H1 (cell line): ENCODE results near the gene SH3YL1. TPM values are rescaled to one million over a fixed set of nuclear protein-coding genes. Genes with fewer than 3 reads are reported as not detected.

Experiments used
- CTCF ChIA-PET: fragments of 300-600 bp; sonication (Branson Sonifier 250); formaldehyde crosslinking; loops from one replicate; lab custom pipeline; 2021; ENCODE audit not compliant: partially characterized antibody; lab: Charles Lee
- POLR2A ChIA-PET: fragments of 300-600 bp; sonication (Branson Sonifier 250); formaldehyde crosslinking; loops from one replicate; lab custom pipeline; 2021; ENCODE audit warnings: inconsistent platforms; ENCODE audit not compliant: partially characterized antibody; lab: Charles Lee
- DNase-seq, 2 experiments: peaks; one replicate each; pipeline versions ENCODE4 v3.0.0 to v3.0.0-alpha.2; 2010 to 2022; ENCODE audit warnings: low spot score in 2 of 2, low read depth in 1 of 2, mixed read lengths in 1 of 2
- FAIRE-seq: peaks from 2 replicates; lab custom pipeline; 2011; peaks lifted over from hg19 to GRCh38; lab: Jason Lieb, UNC
- H2AFZ ChIP-seq: 2 replicates; pipeline ENCODE4 v1.8.1; 2012; ENCODE audit warnings: low read length, inconsistent platforms
- H2AK5ac ChIP-seq: 2 replicates; pipeline ENCODE4 v1.6.1; 2013; ENCODE audit warnings: low read depth, low read length
- H2BK120ac ChIP-seq: replicated peaks from 2 replicates; pipeline ENCODE3; 2013; ENCODE audit warnings: low read depth, low read length, inconsistent platforms
- H2BK12ac ChIP-seq: 2 replicates; pipeline ENCODE4 v1.6.1; 2013; ENCODE audit warnings: low read depth, low read length
- H2BK15ac ChIP-seq: 2 replicates; pipeline ENCODE4 v1.6.1; 2013; ENCODE audit warnings: low read length
- H2BK20ac ChIP-seq: 2 replicates; pipeline ENCODE4 v1.6.1; 2013; ENCODE audit warnings: low read length
- H2BK5ac ChIP-seq: 2 replicates; pipeline ENCODE4 v1.6.1; 2013; ENCODE audit warnings: low read depth, low read length
- H3K14ac ChIP-seq: 2 replicates; pipeline ENCODE4 v1.6.1; 2013; ENCODE audit warnings: inconsistent platforms; ENCODE audit not compliant: insufficient read length
- H3K18ac ChIP-seq: 2 replicates; pipeline ENCODE4 v1.6.1; 2013; ENCODE audit warnings: low read length; ENCODE audit errors: extremely low read depth
- H3K23ac ChIP-seq: 2 replicates; pipeline ENCODE4 v1.6.1; 2013; ENCODE audit warnings: inconsistent platforms; ENCODE audit not compliant: insufficient read length
- H3K23me2 ChIP-seq: 2 replicates; pipeline ENCODE4 v1.6.1; 2013; ENCODE audit warnings: low read depth, low read length
- H3K27ac ChIP-seq: 2 replicates; pipeline ENCODE4 v1.6.1; 2011; ENCODE audit warnings: low read depth, low read length, inconsistent platforms
- H3K27me3 ChIP-seq, 4 experiments: replicated peaks in 1 of 4; 1 replicate in 1 of 4; 2 replicates in 3 of 4; pipeline versions ENCODE4 v1.6.1 to v1.8.1; 2011 to 2013; ENCODE audit warnings: low read length in 3 of 4, mild to moderate bottlenecking in 3 of 4, inconsistent platforms in 2 of 4, mixed read lengths in 2 of 4, moderate library complexity in 1 of 4; ENCODE audit not compliant: control insufficient read depth in 3 of 4, insufficient read depth in 3 of 4; ENCODE audit errors: extremely low read depth in 1 of 4
- H3K36me3 ChIP-seq, 4 experiments: 2 replicates each; pipeline versions ENCODE4 v1.6.1 to v1.8.1; 2011 to 2013; ENCODE audit warnings: mild to moderate bottlenecking in 4 of 4, low read length in 3 of 4, moderate library complexity in 2 of 4, control low read depth in 1 of 4, inconsistent platforms in 1 of 4; ENCODE audit not compliant: insufficient read depth in 4 of 4, control insufficient read depth in 2 of 4
- H3K4ac ChIP-seq: replicated peaks from 2 replicates; pipeline ENCODE3; 2013; ENCODE audit warnings: low read length, low read depth, mixed read lengths, inconsistent platforms; ENCODE audit not compliant: insufficient read length
- H3K4me1 ChIP-seq, 4 experiments: replicated peaks in 1 of 4; 1 replicate in 1 of 4; 2 replicates in 3 of 4; pipeline versions ENCODE4 v1.6.1 to v1.8.1; 2011 to 2013; ENCODE audit warnings: low read length in 3 of 4, inconsistent platforms in 2 of 4, mixed read lengths in 1 of 4; ENCODE audit not compliant: insufficient read depth in 4 of 4, control insufficient read depth in 3 of 4
- H3K4me2 ChIP-seq, 2 experiments: 2 replicates each; pipeline versions ENCODE4 v1.6.1 to v1.8.1; 2011 to 2013; ENCODE audit warnings: low read depth in 2 of 2, low read length in 2 of 2, control low read depth in 1 of 2, inconsistent platforms in 1 of 2, mild to moderate bottlenecking in 1 of 2; ENCODE audit not compliant: insufficient read depth in 1 of 2
- H3K4me3 ChIP-seq, 4 experiments: fragments of 200-600, 300-600 bp in 1 of 4; sonication (generic), shearing (Covaris generic), sonication (Bioruptor Twin) in 1 of 4; 2 replicates each; pipeline versions ENCODE4 v1.5.1 to v1.8.1; 2011 to 2016; ENCODE audit warnings: low read length in 4 of 4, low read depth in 3 of 4, control low read depth in 2 of 4, inconsistent platforms in 2 of 4, mild to moderate bottlenecking in 2 of 4, mixed read lengths in 1 of 4, moderate library complexity in 1 of 4; ENCODE audit not compliant: insufficient read depth in 2 of 4; ENCODE audit errors: extremely low read depth in 1 of 4
- H3K56ac ChIP-seq: replicated peaks from 2 replicates; pipeline ENCODE3; 2013; ENCODE audit warnings: low read depth, mild to moderate bottlenecking, mixed read lengths, low read length, inconsistent platforms; ENCODE audit not compliant: insufficient read length
- H3K79me1 ChIP-seq: 2 replicates; pipeline ENCODE4 v1.6.1; 2013; ENCODE audit warnings: low read depth, low read length, control low read depth
- H3K79me2 ChIP-seq, 2 experiments: 2 replicates each; pipeline versions ENCODE4 v1.6.1 to v1.8.1; 2012 to 2013; ENCODE audit warnings: low read length in 2 of 2, mild to moderate bottlenecking in 2 of 2, inconsistent platforms in 1 of 2; ENCODE audit not compliant: insufficient read depth in 2 of 2, control insufficient read depth in 1 of 2
- H3K9ac ChIP-seq, 4 experiments: replicated peaks in 1 of 4; 1 replicate in 1 of 4; 2 replicates in 3 of 4; pipeline versions ENCODE4 v1.6.1 to v1.8.1; 2011 to 2013; ENCODE audit warnings: low read depth in 3 of 4, low read length in 3 of 4, control low read depth in 2 of 4, mild to moderate bottlenecking in 2 of 4, moderate library complexity in 2 of 4, inconsistent platforms in 1 of 4; ENCODE audit errors: extremely low read depth in 1 of 4
- H3K9me3 ChIP-seq, 2 experiments: 2 replicates each; pipeline versions ENCODE4 v1.6.1 to v1.8.1; 2012 to 2013; ENCODE audit warnings: mild to moderate bottlenecking in 2 of 2, moderate library complexity in 2 of 2, control low read depth in 1 of 2, inconsistent platforms in 1 of 2, low read depth in 1 of 2, low read length in 1 of 2, mixed read lengths in 1 of 2; ENCODE audit not compliant: insufficient read depth in 2 of 2
- H4K20me1 ChIP-seq, 2 experiments: replicated peaks in 1 of 2; 2 replicates each; pipeline versions ENCODE3 to v1.8.1; 2011 to 2013; ENCODE audit warnings: inconsistent platforms in 2 of 2, low read length in 2 of 2, mild to moderate bottlenecking in 1 of 2; ENCODE audit not compliant: insufficient read depth in 2 of 2, control insufficient read depth in 1 of 2
- H4K5ac ChIP-seq: 2 replicates; pipeline ENCODE4 v1.6.1; 2013; ENCODE audit warnings: low read length, low read depth, mixed read lengths, inconsistent platforms; ENCODE audit not compliant: insufficient read length
- H4K8ac ChIP-seq: 2 replicates; pipeline ENCODE4 v1.8.0; 2013; ENCODE audit warnings: mild to moderate bottlenecking, moderate library complexity, low read length, inconsistent platforms; ENCODE audit not compliant: insufficient read depth; ENCODE audit errors: extremely low read depth
- H4K91ac ChIP-seq: replicated peaks from 2 replicates; pipeline ENCODE3; 2013; ENCODE audit warnings: low read length, mixed read lengths, inconsistent platforms; ENCODE audit not compliant: insufficient read length
- JUN ChIP-seq: IDR thresholded peaks from 2 replicates; pipeline ENCODE4 v1.6.1; 2011; ENCODE audit warnings: low read depth, mild to moderate bottlenecking, improper control_type of control experiment, low read length
- WGBS, 2 experiments: shearing (Covaris generic) in 1 of 2; methylation state at CpG; one replicate each; pipeline versions ENCODE4 v1.1.6 to v1.1.7; 2013 to 2015; ENCODE audit warnings: low lambda C conversion rate in 2 of 2, mixed read lengths in 2 of 2, inconsistent platforms in 1 of 2, low coverage in 1 of 2, missing lambda C conversion rate in 1 of 2; ENCODE audit not compliant: insufficient replicate concordance in 2 of 2, insufficient coverage in 1 of 2, insufficient read length in 1 of 2; ENCODE audit errors: extremely low coverage in 1 of 2, missing lambda C conversion rate in 1 of 2; 5-methylcytosine and 5-hydroxymethylcytosine counted together
- polyA plus RNA-seq, 7 experiments: library from polyadenylated mRNA; depleted of rRNA in 3 of 7; stranded (reverse) in 5 of 7; unstranded in 2 of 7; fragments of >200 nt in 5 of 7; fragments of 200-250 nt in 2 of 7; gene quantifications; 1 replicate in 5 of 7; 2 replicates in 1 of 7; 4 replicates in 1 of 7; pipeline versions ENCODE4 v1.2.1 to v1.2.3, GENCODE V29; 2011 to 2013; ENCODE audit warnings: missing spikeins in 2 of 7, mixed read lengths in 2 of 7
- total RNA-seq: library from RNA; stranded (reverse); fragmentation: NEBNext Ultra II Directional; extraction: Animal tissue kit (Norgen Biotek cat#: 25700); gene quantifications from 2 replicates; pipeline ENCODE4 v1.2.1, GENCODE V29; 2021

The SH3YL1 gene
- total and polyA plus RNA-seq, 2 of the 8 experiments (the other 6 are each of a cell fraction or from before 2014, with no cell fraction given), result 13.6 to 37.2 TPM

DNA sequence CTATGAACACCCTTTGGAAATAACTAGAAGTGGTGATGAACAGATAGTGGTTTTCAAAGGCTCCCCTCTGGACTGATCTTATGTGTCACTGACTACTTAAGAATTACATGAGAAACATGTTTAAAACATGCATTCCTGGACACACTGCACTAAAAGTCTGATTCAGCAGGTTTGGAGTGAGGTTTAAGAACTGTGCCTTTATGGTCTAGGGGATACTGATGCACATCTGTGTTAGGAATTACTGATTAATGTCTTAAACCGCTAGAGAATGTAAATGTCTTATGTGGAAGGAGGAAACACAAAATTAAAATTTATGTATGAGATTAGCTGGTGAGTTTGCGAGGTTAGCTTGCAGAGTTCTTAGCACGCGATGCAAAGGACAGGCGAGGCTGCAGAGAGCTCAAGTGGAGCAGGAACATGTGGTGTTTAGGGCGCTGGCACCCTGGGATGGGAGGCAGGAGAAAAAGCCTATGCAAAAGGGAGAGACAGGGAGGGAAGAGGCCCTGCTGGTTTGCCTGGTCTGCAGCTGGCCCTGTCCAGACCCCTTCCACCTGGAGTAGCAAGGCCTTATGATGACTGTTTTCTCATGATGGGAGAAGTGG, 11.7 kb downstream of the SH3YL1 start:
- ChIA-PET CTCF (interaction anchor here (0.8 to 6.6 kb wide), 5 partner anchors 9 to 232 kb away, joined by 3 to 38 read pairs (median 3); no protein-coding TSS in a partner anchor), POLR2A (no interaction called here)
- no peak overlapping the region for H3K18ac ChIP-seq
- H4K91ac ChIP-seq, result no peak overlapping the region
- H2BK20ac ChIP-seq, result no peak overlapping the region
- peaks cover 0 to 6% (median 0%) of the 10 kb centered on the region in 4 experiments; a peak in 1 of 8 replicates for H3K36me3 ChIP-seq
- H2BK15ac ChIP-seq, result no peak overlapping the region
- no peak overlapping the region for H3K4me3 ChIP-seq
- no peak overlapping the region for H2BK120ac ChIP-seq
- 92% methylated on average over 6 of the region's 6 CpGs; no CpG with 5 or more reads in 1 of the 2 experiments for WGBS, 2 experiments
- H3K14ac ChIP-seq, result no peak overlapping the region
- H2AFZ ChIP-seq, result no peak overlapping the region
- H4K20me1 ChIP-seq, result peaks cover 0 to 2% of the 10 kb centered on the region in 2 experiments
- no peak overlapping the region for H4K5ac ChIP-seq
- H3K9me3 ChIP-seq, result no peaks in the 10 kb centered on the region; a peak in 2 of 4 replicates
- H3K27ac ChIP-seq, result no peak overlapping the region
- H3K23me2 ChIP-seq, result no peaks in the 10 kb centered on the region
- no peaks in the 10 kb centered on the region for H3K27me3 ChIP-seq
- H3K4me2 ChIP-seq, result no peak overlapping the region
- no peak overlapping the region for H3K4ac ChIP-seq
- no peak overlapping the region for H3K9ac ChIP-seq
- H3K79me1 ChIP-seq, result no peaks in the 10 kb centered on the region
- H3K4me1 ChIP-seq, result no peaks in the 10 kb centered on the region
- H3K23ac ChIP-seq, result no peak overlapping the region
- no peak overlapping the region for H4K8ac ChIP-seq
- H2BK12ac ChIP-seq, result no peak overlapping the region
- DNase-seq (no peak), FAIRE-seq (no peak)
- H3K56ac ChIP-seq, result no peak overlapping the region
- no peak overlapping the region for H2AK5ac ChIP-seq
- H2BK5ac ChIP-seq, result no peak overlapping the region
- no peaks in the 10 kb centered on the region for H3K79me2 ChIP-seq
- no peak for TF ChIP-seq JUN
